H9 (cell line): ENCODE data around the gene SPDYE4. TPM values are rescaled to one million over a fixed set of nuclear protein-coding genes. Genes with fewer than 3 reads are reported as not detected.

Experiments
- DNase-seq: peaks from one replicate; pipeline ENCODE4 v3.0.0-alpha.2; 2017
- H2AFZ ChIP-seq: one replicate; pipeline ENCODE4 v1.6.1; 2013; ENCODE audit warnings: mild to moderate bottlenecking, low read length, control low read depth, moderate library complexity
- H2AK5ac ChIP-seq: 2 replicates; pipeline ENCODE4 v1.6.1; 2013; ENCODE audit warnings: low read length, control low read depth, mixed read lengths; ENCODE audit not compliant: insufficient read length
- H2BK120ac ChIP-seq: one replicate; pipeline ENCODE4 v1.6.1; 2013; ENCODE audit warnings: low read depth, mild to moderate bottlenecking, low read length, control low read depth, inconsistent platforms; ENCODE audit not compliant: poor library complexity, severe bottlenecking
- H2BK12ac ChIP-seq: 2 replicates; pipeline ENCODE4 v1.6.1; 2013; ENCODE audit warnings: low read length, control low read depth, mixed read lengths, low read depth; ENCODE audit not compliant: insufficient read length
- H2BK15ac ChIP-seq: 2 replicates; pipeline ENCODE4 v1.6.1; 2013; ENCODE audit warnings: low read depth, low read length, control low read depth
- H2BK20ac ChIP-seq: one replicate; pipeline ENCODE4 v1.6.1; 2013; ENCODE audit warnings: low read depth, mild to moderate bottlenecking, low read length, control low read depth, inconsistent platforms; ENCODE audit not compliant: poor library complexity, severe bottlenecking
- H2BK5ac ChIP-seq: 2 replicates; pipeline ENCODE4 v1.6.1; 2013; ENCODE audit warnings: low read length, control low read depth, mixed read lengths; ENCODE audit not compliant: insufficient read length
- H3K14ac ChIP-seq: 2 replicates; pipeline ENCODE4 v1.6.1; 2013; ENCODE audit warnings: low read length, control low read depth; ENCODE audit not compliant: insufficient read depth
- H3K18ac ChIP-seq: 2 replicates; pipeline ENCODE4 v1.6.1; 2013; ENCODE audit warnings: low read depth, mild to moderate bottlenecking, mixed read lengths, low read length, control low read depth; ENCODE audit not compliant: insufficient read length
- H3K23ac ChIP-seq: 2 replicates; pipeline ENCODE4 v1.6.1; 2013; ENCODE audit warnings: low read length, control low read depth, mixed read lengths, low read depth; ENCODE audit not compliant: insufficient read length
- H3K23me2 ChIP-seq: 2 replicates; pipeline ENCODE4 v1.6.1; 2013; ENCODE audit warnings: low read depth, mild to moderate bottlenecking, mixed read lengths, low read length, control low read depth; ENCODE audit not compliant: insufficient read length, poor library complexity, severe bottlenecking
- H3K27ac ChIP-seq: 2 replicates; pipeline ENCODE4 v1.5.1; 2013; ENCODE audit warnings: low read length, control low read depth, mixed read lengths, low read depth; ENCODE audit not compliant: insufficient read length
- H3K27me3 ChIP-seq: 2 replicates; pipeline ENCODE4 v1.6.1; 2013; ENCODE audit warnings: low read length, control low read depth, inconsistent platforms; ENCODE audit not compliant: insufficient read depth
- H3K4ac ChIP-seq: 2 replicates; pipeline ENCODE4 v1.6.1; 2013; ENCODE audit warnings: low read depth, mild to moderate bottlenecking, control low read depth, inconsistent platforms, low read length, moderate library complexity
- H3K4me1 ChIP-seq: 2 replicates; pipeline ENCODE4 v1.6.1; 2013; ENCODE audit warnings: low read length, control low read depth, inconsistent platforms; ENCODE audit not compliant: insufficient read depth
- H3K4me2 ChIP-seq: 2 replicates; pipeline ENCODE4 v1.6.1; 2013; ENCODE audit warnings: low read length, control low read depth, mixed read lengths; ENCODE audit not compliant: insufficient read length, insufficient read depth
- H3K56ac ChIP-seq: 2 replicates; pipeline ENCODE4 v1.6.1; 2013; ENCODE audit warnings: low read depth, mild to moderate bottlenecking, mixed read lengths, low read length, control low read depth; ENCODE audit not compliant: insufficient read length
- H3K79me1 ChIP-seq: 2 replicates; pipeline ENCODE4 v1.6.1; 2013; ENCODE audit warnings: low read depth, mild to moderate bottlenecking, moderate library complexity, low read length, control low read depth, inconsistent platforms; ENCODE audit not compliant: insufficient read depth, poor library complexity, severe bottlenecking
- H3K79me2 ChIP-seq: 2 replicates; pipeline ENCODE4 v1.6.1; 2013; ENCODE audit warnings: low read length, control low read depth, inconsistent platforms; ENCODE audit not compliant: insufficient read depth
- H3K9ac ChIP-seq: 2 replicates; pipeline ENCODE4 v1.6.1; 2013; ENCODE audit warnings: low read length, control low read depth, mixed read lengths; ENCODE audit not compliant: insufficient read length; ENCODE audit errors: extremely low read depth
- H3K9me3 ChIP-seq: one replicate; pipeline ENCODE4 v1.6.1; 2013; ENCODE audit warnings: low read depth, low read length, inconsistent platforms; ENCODE audit not compliant: control insufficient read depth
- H3T11ph ChIP-seq: one replicate; pipeline ENCODE4 v1.6.1; 2013; ENCODE audit warnings: mild to moderate bottlenecking, low read length, control low read depth, inconsistent platforms
- H4K20me1 ChIP-seq: one replicate; pipeline ENCODE4 v1.6.1; 2013; ENCODE audit not compliant: control insufficient read depth, insufficient read length, insufficient read depth
- H4K5ac ChIP-seq: 2 replicates; pipeline ENCODE4 v1.6.1; 2013; ENCODE audit warnings: low read depth, mild to moderate bottlenecking, mixed read lengths, low read length, control low read depth; ENCODE audit not compliant: insufficient read length
- H4K8ac ChIP-seq: replicated peaks from 2 replicates; pipeline ENCODE4 v1.6.1; 2013; ENCODE audit warnings: low read length, control low read depth, mixed read lengths, low read depth; ENCODE audit not compliant: insufficient read length
- H4K91ac ChIP-seq: 2 replicates; pipeline ENCODE4 v1.6.1; 2013; ENCODE audit warnings: low read depth, mild to moderate bottlenecking, moderate library complexity, mixed read lengths, low read length, control low read depth; ENCODE audit not compliant: insufficient read length
- H3K27ac Mint-ChIP-seq, 3 experiments: 2 replicates in 2 of 3; 3 replicates in 1 of 3; pipeline ENCODE4 v1.8.0; 2020 to 2021; ENCODE audit warnings: mixed read lengths in 3 of 3, mild to moderate bottlenecking in 1 of 3, moderate library complexity in 1 of 3
- H3K27me3 Mint-ChIP-seq: 2 replicates; pipeline ENCODE4 v1.8.0; 2021; ENCODE audit warnings: low read depth, mild to moderate bottlenecking, moderate library complexity, mixed read lengths
- H3K36me3 Mint-ChIP-seq, 3 experiments: 2 replicates in 2 of 3; 3 replicates in 1 of 3; pipeline ENCODE4 v1.8.0; 2020 to 2021; ENCODE audit warnings: low read depth in 3 of 3, mixed read lengths in 3 of 3; ENCODE audit not compliant: insufficient read depth in 1 of 3
- H3K4me1 Mint-ChIP-seq, 2 experiments: 2 replicates each; pipeline ENCODE4 v1.8.0; 2020; ENCODE audit warnings: mixed read lengths in 2 of 2
- H3K4me3 Mint-ChIP-seq, 2 experiments: 2 replicates in 1 of 2; 3 replicates in 1 of 2; pipeline ENCODE4 v1.8.0; 2020 to 2021; ENCODE audit warnings: mild to moderate bottlenecking in 2 of 2, mixed read lengths in 2 of 2, moderate library complexity in 1 of 2
- H3K9me3 Mint-ChIP-seq, 2 experiments: 2 replicates in 1 of 2; 3 replicates in 1 of 2; pipeline ENCODE4 v1.8.0; 2020; ENCODE audit warnings: mild to moderate bottlenecking in 2 of 2, mixed read lengths in 2 of 2, moderate library complexity in 1 of 2
- CTCF ChIP-seq: fragments of 200-600 bp; sonication (generic); conservative IDR thresholded peaks from 3 replicates; pipeline ENCODE4 v1.8.0; 2021; ENCODE audit warnings: antibody characterized with exemption, mild to moderate bottlenecking
- WGBS: extraction: QIAGEN DNeasy Blood & Tissue Kit; methylation state at CpG from one replicate; pipeline ENCODE4 v1.1.7; 2013; ENCODE audit warnings: missing lambda C conversion rate, low lambda C conversion rate, mixed read lengths; ENCODE audit not compliant: insufficient read length; ENCODE audit errors: extremely low coverage; 5-methylcytosine and 5-hydroxymethylcytosine counted together
- total RNA-seq: library from RNA; stranded (reverse); gene quantifications from 2 replicates; pipeline ENCODE4 v1.2.1, GENCODE V29; 2021

Gene SPDYE4
- total RNA-seq, 1 experiment from 2014 or later: not detected

- Histone ChIP-seq H3K4me2 (no peak overlapping the region), H2AK5ac (no peak overlapping the region), H2BK15ac (no peak overlapping the region), H3K14ac (no peak overlapping the region), H2BK5ac (no peak overlapping the region), H3K27me3 (no peaks in the 10 kb centered on the region), H2BK120ac (no peak overlapping the region), H2BK12ac (no peak overlapping the region), H3K18ac (no peak overlapping the region), H4K5ac (no peak overlapping the region), H3K79me2 (no peaks in the 10 kb centered on the region), H3K23me2 (no peaks in the 10 kb centered on the region), H4K91ac (no peak overlapping the region), H3K9me3 (no peaks in the 10 kb centered on the region), H3K9ac (no peak overlapping the region), H3K27ac (no peak overlapping the region), H3K4ac (no peak overlapping the region), H2AFZ (no peak overlapping the region), H4K8ac (no peak overlapping the region), H3K4me1 (no peaks in the 10 kb centered on the region), H3T11ph (no peak overlapping the region), H3K79me1 (no peaks in the 10 kb centered on the region), H3K56ac (no peak overlapping the region), H4K20me1 (no peaks in the 10 kb centered on the region), H3K23ac (no peak overlapping the region), H2BK20ac (no peak overlapping the region)
- no CpG with 5 or more reads among the region's 2 CpGs for whole genome bisulfite sequencing
- peaks cover 11 to 14% of the 10 kb centered on the region in 2 experiments for H3K4me1 Mint-ChIP-seq
- H3K4me3 Mint-ChIP-seq: no peak overlapping the region
- H3K27ac Mint-ChIP-seq: no peak overlapping the region
- H3K9me3 Mint-ChIP-seq: peaks cover 3 to 5% of the 10 kb centered on the region in 2 experiments; a peak in 4 of 5 replicates
- no peak for DNase-seq
- no peak for TF ChIP-seq CTCF
- peaks cover 4% of the 10 kb centered on the region for H3K27me3 Mint-ChIP-seq
- H3K36me3 Mint-ChIP-seq: no peaks in the 10 kb centered on the region
Measured at GRCh38 chr17:8766731-8767130, 8.4 kb upstream of the SPDYE4 start.
